AG04450 (cell line): ENCODE data around the gene FEN1. TPM values are rescaled to one million over a fixed set of nuclear protein-coding genes. Genes with fewer than 3 reads are reported as not detected.

Source experiments
- CTCF ChIA-PET: fragments of 300-600, 350-600 bp; formaldehyde crosslinking; extraction: SDS; loops from one replicate; lab custom pipeline; 2022; ENCODE audit warnings: antibody characterized with exemption, inconsistent platforms; lab: Charles Lee
- POLR2A ChIA-PET: fragments of 350-600 bp; formaldehyde crosslinking; extraction: SDS; loops from one replicate; lab custom pipeline; 2021; ENCODE audit warnings: antibody characterized with exemption, inconsistent platforms; lab: Yijun Ruan, JAX
- DNase-seq: peaks from one replicate; pipeline ENCODE4 v3.0.0-alpha.2; 2011; ENCODE audit warnings: low read depth, low spot score
- H3K27ac ChIP-seq: one replicate; pipeline ENCODE4 v1.5.1; 2012; ENCODE audit warnings: low read depth, low read length, control low read depth
- H3K27me3 ChIP-seq: one replicate; pipeline ENCODE4 v1.6.0; 2012; ENCODE audit warnings: low read length; ENCODE audit not compliant: control insufficient read depth, insufficient read depth
- H3K4me3 ChIP-seq: 2 replicates; pipeline ENCODE4 v1.5.1; 2011; ENCODE audit warnings: mild to moderate bottlenecking, low read depth, low read length, control low read depth
- H3K9me3 ChIP-seq: 2 replicates; pipeline ENCODE4 v1.5.1; 2012; ENCODE audit warnings: low read length; ENCODE audit not compliant: control insufficient read depth, insufficient read depth
- polyA plus RNA-seq: library from polyadenylated mRNA; depleted of rRNA; stranded (reverse); fragments of >200 nt; gene quantifications from 2 replicates; pipeline ENCODE4 v1.2.3, GENCODE V29; 2011
- TF ChIP-seq, protein P1 (sequence below): IDR thresholded peaks from 2 replicates; pipeline ENCODE4 v1.5.1; 2011; ENCODE audit warnings: low read depth, low read length, control low read depth, inconsistent platforms

FEN1 gene
- polyA plus RNA-seq, 1 experiment: 7.1 TPM

DNA sequence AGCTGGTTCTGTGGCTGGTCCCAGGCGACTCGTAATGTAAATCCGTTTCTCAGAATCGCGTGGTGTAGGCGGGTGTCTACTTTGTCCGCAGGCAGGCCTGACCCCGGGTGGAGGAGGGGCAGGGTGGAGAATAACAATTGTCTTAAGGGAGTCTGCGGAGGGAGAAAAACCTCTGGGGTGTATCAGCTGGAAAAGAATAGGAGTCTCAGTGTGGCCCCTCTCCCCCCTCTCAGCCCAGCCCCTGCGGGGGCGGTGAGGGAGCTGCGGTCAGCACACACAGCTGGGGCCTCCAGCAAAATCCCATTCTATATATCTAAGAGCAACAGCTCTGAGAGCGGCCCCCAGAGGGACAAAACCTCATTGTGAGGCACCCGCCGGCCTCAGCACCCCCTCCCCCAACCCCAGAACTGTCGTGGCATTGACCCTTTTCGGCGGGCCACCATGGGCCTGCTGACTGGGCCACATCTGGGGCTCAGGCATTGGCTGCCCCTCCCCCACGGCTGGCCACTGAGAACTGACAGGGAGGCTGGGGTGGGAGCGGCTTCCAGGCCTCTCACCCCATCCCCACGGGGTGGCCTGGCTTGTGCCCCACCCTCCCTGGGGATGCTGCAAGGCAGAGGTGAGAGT is 43.0 kb upstream of the FEN1 start:
- peaks cover 5% of the 10 kb centered on the region for H3K27me3 ChIP-seq
- no peaks in the 10 kb centered on the region; the same call in 1 of the 2 replicates for H3K9me3 ChIP-seq
- CTCF ChIA-PET: interaction anchor here (0.7 to 6.9 kb wide), 7 partner anchors 16 to 359 kb away, joined by 3 to 54 read pairs (median 4); no protein-coding TSS in a partner anchor
- POLR2A ChIA-PET: interaction anchor here (0.6 kb wide), 1 partner anchor 41 kb away, joined by 5 read pairs; no protein-coding TSS in a partner anchor
- DNase-seq: no peak
- no peak overlapping the region for H3K4me3 ChIP-seq
- no peak overlapping the region for H3K27ac ChIP-seq
- TF ChIP-seq, protein P1, sequence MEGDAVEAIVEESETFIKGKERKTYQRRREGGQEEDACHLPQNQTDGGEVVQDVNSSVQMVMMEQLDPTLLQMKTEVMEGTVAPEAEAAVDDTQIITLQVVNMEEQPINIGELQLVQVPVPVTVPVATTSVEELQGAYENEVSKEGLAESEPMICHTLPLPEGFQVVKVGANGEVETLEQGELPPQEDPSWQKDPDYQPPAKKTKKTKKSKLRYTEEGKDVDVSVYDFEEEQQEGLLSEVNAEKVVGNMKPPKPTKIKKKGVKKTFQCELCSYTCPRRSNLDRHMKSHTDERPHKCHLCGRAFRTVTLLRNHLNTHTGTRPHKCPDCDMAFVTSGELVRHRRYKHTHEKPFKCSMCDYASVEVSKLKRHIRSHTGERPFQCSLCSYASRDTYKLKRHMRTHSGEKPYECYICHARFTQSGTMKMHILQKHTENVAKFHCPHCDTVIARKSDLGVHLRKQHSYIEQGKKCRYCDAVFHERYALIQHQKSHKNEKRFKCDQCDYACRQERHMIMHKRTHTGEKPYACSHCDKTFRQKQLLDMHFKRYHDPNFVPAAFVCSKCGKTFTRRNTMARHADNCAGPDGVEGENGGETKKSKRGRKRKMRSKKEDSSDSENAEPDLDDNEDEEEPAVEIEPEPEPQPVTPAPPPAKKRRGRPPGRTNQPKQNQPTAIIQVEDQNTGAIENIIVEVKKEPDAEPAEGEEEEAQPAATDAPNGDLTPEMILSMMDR: no peak

DNA sequence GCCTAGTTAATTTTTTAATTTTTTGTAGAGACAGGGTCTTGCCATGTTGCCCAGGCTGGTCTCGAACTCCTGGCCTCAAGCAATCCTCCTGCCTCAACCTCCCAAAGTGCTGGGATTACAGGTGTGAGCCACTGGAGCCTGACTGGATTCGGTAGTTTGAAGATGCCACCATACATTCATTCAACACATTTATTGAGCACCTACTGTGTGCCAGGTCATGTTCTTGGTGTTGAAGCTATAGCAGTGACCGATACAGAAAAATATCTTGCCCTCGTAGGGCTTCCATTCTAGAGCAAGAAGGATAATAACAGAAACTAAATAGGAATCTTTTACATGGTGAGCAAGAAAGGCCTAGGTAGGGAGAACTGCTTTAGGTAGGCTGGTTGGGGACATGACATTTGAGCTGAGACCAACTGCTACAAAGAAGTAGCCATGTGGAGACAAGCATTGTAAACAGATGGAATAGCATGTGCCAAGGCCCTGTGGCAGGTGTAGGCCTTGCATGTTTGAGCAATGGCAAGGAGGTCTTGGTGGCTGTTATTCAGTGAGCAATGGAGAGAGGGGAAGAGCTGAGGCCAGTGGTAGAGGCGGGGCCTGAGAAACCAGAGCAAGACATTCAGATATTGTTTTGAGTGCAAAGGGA is 42.0 kb upstream of the FEN1 start:
- CTCF ChIA-PET: interaction anchor here (0.7 to 5.6 kb wide), 7 partner anchors 17 to 357 kb away, joined by 3 to 29 read pairs (median 5); no protein-coding TSS in a partner anchor
- Histone ChIP-seq H3K9me3 (no peaks in the 10 kb centered on the region; the same call in 1 of the 2 replicates), H3K27me3 (peaks cover 5% of the 10 kb centered on the region), H3K27ac (no peak overlapping the region), H3K4me3 (no peak overlapping the region)
- TF ChIP-seq, protein P1: no peak
- no peak for DNase-seq
- POLR2A ChIA-PET: no interaction called here

DNA sequence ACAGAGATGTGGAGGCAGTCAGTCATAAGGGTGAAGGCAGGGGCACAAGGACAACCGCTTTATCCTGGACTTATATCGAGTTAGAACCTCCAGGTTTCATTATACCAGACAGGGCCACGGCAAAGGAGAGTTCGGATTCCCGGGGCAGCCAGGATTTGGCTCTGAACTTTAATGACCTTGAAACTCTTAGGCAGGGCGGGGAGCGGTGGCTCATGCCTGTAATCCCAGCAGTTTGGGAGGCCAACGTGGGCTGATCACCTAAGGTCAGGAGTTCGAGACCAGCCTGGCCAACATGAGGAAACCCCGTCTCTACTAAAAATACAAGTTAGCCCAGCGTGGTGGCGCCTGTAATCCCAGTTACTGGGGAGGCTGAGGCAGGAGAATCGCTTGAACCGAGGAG is 41.3 kb upstream of the FEN1 start:
- DNase-seq: no peak
- Histone ChIP-seq H3K9me3 (no peaks in the 10 kb centered on the region; the same call in 1 of the 2 replicates), H3K27ac (no peak overlapping the region), H3K4me3 (no peak overlapping the region), H3K27me3 (peaks cover 5% of the 10 kb centered on the region)
- TF ChIP-seq, protein P1: no peak
- ChIA-PET CTCF (interaction anchor here (0.7 to 5.6 kb wide), 7 partner anchors 16 to 356 kb away, joined by 3 to 29 read pairs (median 5); no protein-coding TSS in a partner anchor), POLR2A (no interaction called here)

DNA sequence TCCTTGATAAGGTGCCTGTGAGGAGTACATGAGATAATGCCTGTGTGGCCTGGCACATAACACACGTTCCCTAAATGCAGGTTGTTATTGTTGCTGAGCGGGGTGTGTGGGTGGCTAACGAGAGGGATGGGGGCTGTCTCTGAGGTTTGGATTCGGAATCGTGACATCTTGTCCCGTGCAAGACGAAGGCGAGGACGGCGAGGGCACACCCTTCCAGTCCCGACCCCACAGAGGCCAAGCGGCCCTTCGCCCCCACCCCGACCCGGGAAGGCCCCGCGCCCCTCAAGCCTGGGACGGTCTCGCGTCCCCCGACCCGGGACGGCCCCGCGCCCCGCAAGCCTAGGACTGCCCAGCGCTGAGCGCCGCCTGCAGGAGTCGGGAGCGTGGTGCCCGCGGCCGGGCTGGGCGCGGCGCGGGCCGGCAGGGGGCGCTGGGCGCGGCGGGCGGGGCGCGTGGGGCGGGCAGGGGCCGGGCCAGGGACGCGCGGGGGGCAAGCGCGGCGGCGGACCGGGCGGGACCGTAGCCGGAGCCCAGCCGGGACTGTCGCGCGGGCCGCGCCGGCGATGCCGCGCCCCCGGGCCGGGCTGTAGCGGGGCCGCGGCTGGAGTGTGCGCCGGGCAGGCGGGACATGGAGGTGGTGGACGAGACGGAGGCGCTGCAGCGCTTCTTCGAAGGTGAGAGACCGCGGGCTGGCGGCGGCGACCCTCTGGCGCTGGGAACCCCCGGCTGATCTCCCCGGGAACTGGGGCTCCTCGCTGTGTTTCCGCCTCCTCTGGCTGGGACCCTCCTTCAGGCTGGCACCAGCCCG is 40.4 kb upstream of the FEN1 start, which contains the start of gene MYRF:
MYRF (plus strand) TSS at position 520 of the 808 bp plus-strand sequence; CDS start at position 629, 109 bp downstream.
- ChIA-PET POLR2A (no interaction called here), CTCF (interaction anchor here (0.9 to 2.0 kb wide), 7 partner anchors 15 to 692 kb away, joined by 3 to 11 read pairs (median 3); no protein-coding TSS in a partner anchor)
- DNase-seq: no peak

More for the DNA sequence above, 40.4 kb upstream of the FEN1 start, which contains the start of gene MYRF:
- Histone ChIP-seq H3K27me3 (peaks cover 5% of the 10 kb centered on the region), H3K4me3 (peak within 1 kb of the TSS; percentile 63), H3K27ac (no peak within 1 kb of the TSS), H3K9me3 (no peaks in the 10 kb centered on the region; the same call in 1 of the 2 replicates)
- TF ChIP-seq, protein P1: peak; percentile 43
